Adrenal gland (tissue), 12 donors: ENCODE data around the gene RNF223. TPM values are rescaled to one million over a fixed set of nuclear protein-coding genes. Genes with fewer than 3 reads are reported as not detected.
A peak's percentile ranks its signal among the peaks of the same experiment; 100 is the strongest.

Source experiments
- DNase-seq, 7 donors: peaks; one replicate each; pipeline ENCODE4 v3.0.0-alpha.2; 2019 to 2020
- H3K27ac ChIP-seq, 5 donors: fragments of 200-600 bp; sonication (generic) in 4 of 5; 1 replicate in 3 of 5; 2 replicates in 2 of 5; pipeline versions ENCODE4 v1.5.1 to v1.8.0; 2016 to 2020; ENCODE audit warnings: mild to moderate bottlenecking in 1 of 5
- H3K27me3 ChIP-seq: fragments of 200-600 bp; 2 replicates; pipeline ENCODE4 v1.8.0; 2021
- H3K36me3 ChIP-seq, 2 donors: fragments of 200-600 bp; replicated peaks in 1 of 2; 1 replicate in 1 of 2; 2 replicates in 1 of 2; pipeline versions ENCODE4 v1.5.1 to v1.8.0; 2018 to 2022
- H3K4me1 ChIP-seq, 2 donors: fragments of 200-600 bp; replicated peaks in 1 of 2; 1 replicate in 1 of 2; 2 replicates in 1 of 2; pipeline versions ENCODE4 v1.5.1 to v1.8.0; 2018 to 2021
- H3K4me3 ChIP-seq, 4 donors: fragments of 200-600 bp; sonication (generic) in 3 of 4; one replicate each; pipeline ENCODE4 v1.5.1; 2016 to 2018
- H3K9me3 ChIP-seq, 3 donors: fragments of 200-600 bp; sonication (generic) in 1 of 3; replicated peaks in 1 of 3; 1 replicate in 2 of 3; 2 replicates in 1 of 3; pipeline versions ENCODE4 v1.5.1 to v1.8.0; 2016 to 2021
- CTCF ChIP-seq, 6 experiments: fragments of 450-650 bp in 4 of 6; fragments of 200-600 bp in 2 of 6; sonication (generic) in 1 of 6; IDR thresholded peaks; 1 replicate in 5 of 6; 2 replicates in 1 of 6; pipeline versions ENCODE4 v1.5.1 to v1.8.0; 2016 to 2021; ENCODE audit warnings: antibody characterized with exemption in 6 of 6, mild to moderate bottlenecking in 2 of 6, moderate library complexity in 1 of 6
- POLR2A ChIP-seq, 2 donors: fragments of 450-650 bp; IDR thresholded peaks; one replicate each; pipeline ENCODE4 v1.6.1; 2017; ENCODE audit warnings: antibody characterized with exemption in 2 of 2, mild to moderate bottlenecking in 2 of 2, moderate library complexity in 1 of 2
- WGBS, 4 donors: extraction: QIAGEN DNeasy Blood & Tissue Kit in 2 of 4; methylation state at CpG; one replicate each; pipeline versions ENCODE4 v1.1.5 to v1.1.7; 2013 to 2017; 5-methylcytosine and 5-hydroxymethylcytosine counted together
- intact Hi-C, 2 donors: fragments of 100-400 bp; cut with DNase I; formaldehyde crosslinking; loops; one replicate each; pipeline versions ENCODE4 v1.14.1 to v1.15.0; 2022 to 2023
- polyA plus RNA-seq, 3 donors: library from polyadenylated mRNA; stranded (reverse); fragments of 200-250 nt in 2 of 3; fragments of 350-450 nt in 1 of 3; fragmentation: Illumina TruSeq in 1 of 3; extraction: RNeasy Lipid Tissue Mini Kit (QIAGEN cat#74804) in 1 of 3; gene quantifications; one replicate each; pipeline ENCODE4 v1.2.3, GENCODE V29; 2013 to 2014
- total RNA-seq, 9 donors: library from RNA; depleted of rRNA in 4 of 9; stranded (reverse); fragments of >200 nt in 4 of 9; fragments of 120-200 nt in 1 of 9; fragmentation: NEBNext Ultra II Directional in 1 of 9; extraction: Animal tissue kit (Norgen Biotek cat#: 25700) in 1 of 9; gene quantifications; one replicate each; pipeline versions ENCODE4 v1.1.0 to v1.2.4, GENCODE V29; 2013 to 2023
- donor health status: healthy with polysubstance abuse.
- donor health status: Bipolar disorder and iron deficiency.
- donor health status: DM: yes; HTN: yes; CAD: no.
- donor health status: DM: no; HTN: no; CAD: no.
- donor health status: DM: no; HTN: no; CAD: no.
- donor health status: DM: yes; HTN: yes; CAD: no.

The RNF223 gene
- total and polyA plus RNA-seq, 12 donors = 0.03 TPM; not detected in 11

DNA sequence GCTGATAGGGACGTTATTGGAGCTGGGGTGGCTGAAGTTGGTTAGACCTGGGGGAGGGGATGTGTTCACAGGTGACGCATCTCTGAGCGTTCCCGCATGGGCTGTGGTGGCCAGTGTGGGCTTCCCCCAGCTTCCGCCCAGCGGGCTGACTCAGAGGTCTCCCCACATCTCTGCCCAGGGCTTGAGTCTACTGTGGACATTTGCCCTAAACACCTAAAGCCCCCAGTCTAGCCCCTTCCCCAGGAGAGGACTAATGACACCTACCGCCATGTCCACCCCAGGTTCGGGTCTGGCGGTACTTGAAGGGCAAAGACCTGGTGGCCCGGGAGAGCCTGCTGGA lies 52.2 kb downstream of the RNF223 start:
- intact Hi-C loops = no loop called here
- no peak overlapping the region for H3K4me3 ChIP-seq
- WGBS, 4 donors = 84 to 93% (median 87%) methylated on average over 5 to 10 of the region's 10 CpGs

DNA sequence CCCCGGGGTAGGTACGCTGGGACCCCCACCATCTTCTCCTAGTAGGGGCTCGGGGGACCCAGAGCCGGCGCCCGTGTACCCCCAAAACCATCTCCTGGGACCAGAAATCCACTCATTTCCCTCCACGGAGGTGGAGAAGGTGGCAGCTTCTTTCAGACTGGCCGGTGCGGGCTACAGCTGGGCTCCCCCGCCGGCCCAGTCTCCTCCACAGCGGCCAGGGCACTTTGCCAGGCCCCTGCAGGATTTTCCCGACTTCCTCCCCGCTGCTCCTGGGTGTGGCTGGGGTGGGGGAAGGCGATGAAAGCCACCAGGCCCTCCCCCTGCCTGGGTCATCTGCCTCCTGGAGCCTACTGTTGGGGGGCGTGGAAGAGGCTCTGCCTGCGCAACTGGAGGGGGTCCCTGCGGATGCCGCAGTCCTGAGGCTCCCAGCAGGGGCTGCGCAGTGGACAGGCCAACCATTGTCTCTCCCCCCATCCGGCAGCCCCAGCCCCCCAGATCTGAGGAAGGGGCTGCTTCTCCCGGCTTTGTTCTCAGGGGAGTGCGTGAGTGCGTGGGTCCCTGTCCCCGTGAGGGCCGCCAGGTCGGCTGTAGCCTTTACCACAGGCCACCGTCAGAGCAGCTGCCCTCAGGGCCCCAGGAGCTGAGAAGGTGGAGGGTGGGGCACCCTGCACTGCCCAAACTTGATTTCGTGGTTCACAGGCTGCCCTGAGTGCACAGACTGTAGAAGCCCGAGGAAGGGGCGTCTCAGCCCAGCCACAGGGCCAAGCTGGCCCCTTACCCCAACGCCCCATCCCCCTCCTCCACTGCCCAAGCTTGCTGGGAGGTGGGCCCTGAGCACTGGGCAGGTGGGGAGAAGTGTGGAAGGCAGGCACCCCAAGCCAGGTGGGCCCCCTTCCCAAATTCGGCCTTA lies 52.8 kb downstream of the RNF223 start:
- H3K4me1 ChIP-seq = peaks cover 12 to 16% of the 10 kb centered on the region in 2 donors

More for the DNA sequence above, 52.2 kb downstream of the RNF223 start:
- Histone ChIP-seq H3K4me1 (peaks cover 12 to 16% of the 10 kb centered on the region in 2 donors), H3K9me3 (no peaks in the 10 kb centered on the region), H3K27me3 (peaks cover 13% of the 10 kb centered on the region), H3K27ac (no peak overlapping the region), H3K36me3 (no peaks in the 10 kb centered on the region)
- no peak for TF ChIP-seq POLR2A (IDR thresholded peaks at IDR 0.05)
- DNase-seq = no peak

More for the DNA sequence above, 52.8 kb downstream of the RNF223 start:
- Histone ChIP-seq H3K9me3 (no peaks in the 10 kb centered on the region), H3K27ac (no peak overlapping the region), H3K4me3 (peak overlapping the region in 1 of 4 donors; percentile 97), H3K27me3 (peaks cover 13% of the 10 kb centered on the region), H3K36me3 (no peaks in the 10 kb centered on the region)
- WGBS, 4 donors = 13 to 26% (median 25%) methylated on average over 11 to 33 of the region's 33 CpGs
- no peak for TF ChIP-seq CTCF (IDR thresholded peaks at IDR 0.05)
- TF ChIP-seq POLR2A (IDR thresholded peaks at IDR 0.05) = no peak
- intact Hi-C loops = no loop called here
- DNase-seq = peak in 6 of 7 donors; percentile 44 to 65 (median 50)

Other genes starting within 250 kb of the RNF223 start
- gene SAMD11, start 150.4 kb downstream of the RNF223 start, total RNA-seq = 10 to 100 TPM in 7 of 9 donors, 1 to 10 TPM in 2; 1.8 to 30.8 (median 16.6) TPM
- gene SAMD11, start 150.4 kb downstream of the RNF223 start, polyA plus RNA-seq = 10 to 100 TPM in 2 of 3 donors, 1 to 10 TPM in 1; 2.5 to 96.6 (median 32.7) TPM
- gene NOC2L, start 115.0 kb downstream of the RNF223 start, total RNA-seq = 10 to 100 TPM; 22.4 to 58.9 (median 43.6) TPM
- 10 to 100 TPM; 39.2 to 97.7 (median 64.9) TPM for gene NOC2L, start 115.0 kb downstream of the RNF223 start, polyA plus RNA-seq
- gene KLHL17, start 113.7 kb downstream of the RNF223 start, total RNA-seq = 10 to 100 TPM in 1 of 9 donors, 1 to 10 TPM in 8; 1.4 to 15.9 (median 6.1) TPM
- 10 to 100 TPM in 2 of 3 donors, under 1 TPM in 1; 0.73 to 38.8 (median 25.4) TPM for gene KLHL17, start 113.7 kb downstream of the RNF223 start, polyA plus RNA-seq
- 1 to 10 TPM in 3 of 9 donors, under 1 TPM in 3, not detected in 3; 0.30 to 3.8 (median 1.1) TPM for gene PLEKHN1, start 107.8 kb downstream of the RNF223 start, total RNA-seq
- 10 to 100 TPM in 1 of 3 donors, 1 to 10 TPM in 1, under 1 TPM in 1; 0.05 to 10.5 (median 4.2) TPM for gene PLEKHN1, start 107.8 kb downstream of the RNF223 start, polyA plus RNA-seq
- under 1 TPM in 5 of 9 donors, not detected in 4; 0.13 to 0.28 (median 0.14) TPM for gene PERM1, start 92.2 kb downstream of the RNF223 start, total RNA-seq
- under 1 TPM in 2 of 3 donors, not detected in 1; 0.40 to 0.88 TPM for gene PERM1, start 92.2 kb downstream of the RNF223 start, polyA plus RNA-seq
- 10 to 100 TPM in 1 of 9 donors, 1 to 10 TPM in 8; 3.1 to 14.5 (median 6.3) TPM for gene HES4, start 74.2 kb downstream of the RNF223 start, total RNA-seq
- 10 to 100 TPM in 2 of 3 donors, not detected in 1; 27.3 to 29.8 TPM for gene HES4, start 74.2 kb downstream of the RNF223 start, polyA plus RNA-seq
- gene ISG15, start 60.8 kb downstream of the RNF223 start, total RNA-seq = 10 to 100 TPM; 11.5 to 58.1 (median 22.9) TPM
- 100 to 1,000 TPM in 2 of 3 donors, 1 to 10 TPM in 1; 1.7 to 308 (median 220) TPM for gene ISG15, start 60.8 kb downstream of the RNF223 start, polyA plus RNA-seq
- gene AGRN, start 54.2 kb downstream of the RNF223 start, total RNA-seq = 10 to 100 TPM in 6 of 9 donors, 1 to 10 TPM in 3; 3.4 to 20.5 (median 13.0) TPM
- 10 to 100 TPM in 2 of 3 donors, 1 to 10 TPM in 1; 2.2 to 27.8 (median 10.2) TPM for gene AGRN, start 54.2 kb downstream of the RNF223 start, polyA plus RNA-seq
- gene C1orf159, start 41.8 kb upstream of the RNF223 start, total RNA-seq = 10 to 100 TPM in 5 of 9 donors, 1 to 10 TPM in 4; 5.4 to 17.3 (median 11.0) TPM
- 10 to 100 TPM in 2 of 3 donors, under 1 TPM in 1; 0.55 to 54.3 (median 25.5) TPM for gene C1orf159, start 41.8 kb upstream of the RNF223 start, polyA plus RNA-seq
- not detected for gene TTLL10, start 99.6 kb upstream of the RNF223 start, total RNA-seq
- under 1 TPM in 2 of 3 donors, not detected in 1; 0.32 to 0.44 TPM for gene TTLL10, start 99.6 kb upstream of the RNF223 start, polyA plus RNA-seq
- under 1 TPM in 3 of 9 donors, not detected in 6; 0.27 to 0.90 (median 0.39) TPM for gene TNFRSF18, start 132.3 kb upstream of the RNF223 start, total RNA-seq
- gene TNFRSF18, start 132.3 kb upstream of the RNF223 start, polyA plus RNA-seq = 1 to 10 TPM in 1 of 3 donors, under 1 TPM in 1, not detected in 1; 0.64 to 1.5 TPM
- gene TNFRSF4, start 139.8 kb upstream of the RNF223 start, total RNA-seq = 1 to 10 TPM in 4 of 9 donors, under 1 TPM in 4, not detected in 1; 0.32 to 2.7 (median 0.94) TPM
- gene TNFRSF4, start 139.8 kb upstream of the RNF223 start, polyA plus RNA-seq = 1 to 10 TPM in 2 of 3 donors, not detected in 1; 4.7 to 6.9 TPM
- 100 to 1,000 TPM in 8 of 9 donors, 10 to 100 TPM in 1; 49.4 to 221 (median 165) TPM for gene SDF4, start 157.7 kb upstream of the RNF223 start, total RNA-seq
- gene SDF4, start 157.7 kb upstream of the RNF223 start, polyA plus RNA-seq = 100 to 1,000 TPM; 129 to 131 (median 130) TPM
- gene B3GALT6, start 157.9 kb upstream of the RNF223 start, total RNA-seq = 10 to 100 TPM; 11.7 to 39.4 (median 19.7) TPM
- 10 to 100 TPM in 2 of 3 donors, 1 to 10 TPM in 1; 7.2 to 14.1 (median 10.3) TPM for gene B3GALT6, start 157.9 kb upstream of the RNF223 start, polyA plus RNA-seq
- 1 to 10 TPM in 4 of 9 donors, under 1 TPM in 3, not detected in 2; 0.28 to 2.6 (median 1.1) TPM for gene C1QTNF12, start 172.4 kb upstream of the RNF223 start, total RNA-seq
- 1 to 10 TPM in 2 of 3 donors, not detected in 1; 3.0 to 4.3 TPM for gene C1QTNF12, start 172.4 kb upstream of the RNF223 start, polyA plus RNA-seq
- 10 to 100 TPM; 30.1 to 56.1 (median 44.2) TPM for gene UBE2J2, start 199.5 kb upstream of the RNF223 start, total RNA-seq
- 10 to 100 TPM; 49.8 to 74.4 (median 55.2) TPM for gene UBE2J2, start 199.5 kb upstream of the RNF223 start, polyA plus RNA-seq
- 10 to 100 TPM in 1 of 9 donors, 1 to 10 TPM in 8; 1.1 to 22.4 (median 3.7) TPM for gene SCNN1D, start 206.1 kb upstream of the RNF223 start, total RNA-seq
- 10 to 100 TPM in 2 of 3 donors, under 1 TPM in 1; 0.18 to 53.6 (median 31.8) TPM for gene SCNN1D, start 206.1 kb upstream of the RNF223 start, polyA plus RNA-seq
- gene ACAP3, start 233.6 kb upstream of the RNF223 start, total RNA-seq = 10 to 100 TPM; 18.1 to 81.5 (median 39.1) TPM
- gene ACAP3, start 233.6 kb upstream of the RNF223 start, polyA plus RNA-seq = 100 to 1,000 TPM in 2 of 3 donors, 1 to 10 TPM in 1; 5.0 to 385 (median 138) TPM
- 10 to 100 TPM; 13.8 to 43.8 (median 24.1) TPM for gene PUSL1, start 234.3 kb upstream of the RNF223 start, total RNA-seq
- gene PUSL1, start 234.3 kb upstream of the RNF223 start, polyA plus RNA-seq = 10 to 100 TPM in 2 of 3 donors, 1 to 10 TPM in 1; 2.5 to 43.4 (median 32.2) TPM